Right atrium auricular region (tissue), 2 donors: ENCODE results near the gene SCARF2. TPM values are rescaled to one million over a fixed set of nuclear protein-coding genes. Genes with fewer than 3 reads are reported as not detected.

Experiments used
- DNase-seq: peaks from one replicate; pipeline ENCODE4 v3.0.0-alpha.2; 2019; ENCODE audit warnings: low spot score
- H3K27ac ChIP-seq, 2 donors: fragments of 200-600 bp; sonication (generic); 1 replicate in 1 of 2; 2 replicates in 1 of 2; pipeline ENCODE4 v1.5.1; 2016 to 2019
- H3K27me3 ChIP-seq, 2 donors: fragments of 200-600 bp; sonication (generic); one replicate each; pipeline versions ENCODE4 v1.5.1 to v1.6.0; 2017 to 2019
- H3K36me3 ChIP-seq: fragments of 200-600 bp; sonication (generic); one replicate; pipeline ENCODE4 v1.5.1; 2016
- H3K4me1 ChIP-seq, 2 donors: fragments of 200-600 bp; sonication (generic); one replicate each; pipeline versions ENCODE4 v1.5.1 to v1.6.0; 2017 to 2019
- H3K4me3 ChIP-seq, 2 donors: fragments of 200-600 bp; sonication (generic); 1 replicate in 1 of 2; 2 replicates in 1 of 2; pipeline ENCODE4 v1.5.1; 2017 to 2019; ENCODE audit warnings: mild to moderate bottlenecking in 1 of 2, moderate library complexity in 1 of 2
- H3K9me3 ChIP-seq, 2 donors: fragments of 200-600 bp; sonication (generic); one replicate each; pipeline ENCODE4 v1.5.1; 2019
- total RNA-seq, 2 donors: library from RNA; depleted of rRNA; stranded (reverse); fragments of >200 nt; gene quantifications; one replicate each; pipeline ENCODE4 v1.1.0, GENCODE V29; 2016
- TF ChIP-seq, protein P1 (sequence below), 2 donors: fragments of 200-600 bp; sonication (generic); IDR thresholded peaks; one replicate each; pipeline ENCODE4 v1.5.1; 2019; ENCODE audit warnings: antibody characterized with exemption in 2 of 2

Gene SCARF2
- total RNA-seq, 2 donors from 2014 or later: 6.5 to 11.0 TPM

DNA sequence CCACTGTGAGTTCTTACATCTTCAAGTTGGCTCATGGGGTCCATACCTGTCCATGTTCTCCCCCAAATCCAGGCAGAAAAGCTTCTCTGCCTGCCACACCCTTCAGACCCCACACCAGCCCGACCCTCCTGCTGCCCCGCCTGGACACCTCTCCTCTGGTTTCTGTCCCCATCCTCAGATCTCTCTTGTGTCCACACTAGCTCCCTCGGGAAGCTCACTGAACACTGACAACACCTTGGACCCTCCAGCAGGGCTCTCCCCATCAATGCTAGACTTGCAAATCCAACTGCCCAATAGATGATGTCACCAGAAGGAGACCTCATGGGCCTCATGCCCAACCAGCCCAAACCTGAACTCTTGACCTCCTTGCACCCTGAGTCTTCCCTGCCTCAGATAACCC is 2.9 kb downstream of the SCARF2 start:
- H3K4me1 ChIP-seq: peaks cover 0 to 57% of the 10 kb centered on the region in 2 donors
- peaks cover 0 to 8% of the 10 kb centered on the region in 2 donors for H3K27me3 ChIP-seq
- H3K36me3 ChIP-seq: no peaks in the 10 kb centered on the region
- H3K27ac ChIP-seq: no peak overlapping the region
- no peak overlapping the region for H3K4me3 ChIP-seq
- H3K9me3 ChIP-seq: no peaks in the 10 kb centered on the region
- TF ChIP-seq, protein P1, sequence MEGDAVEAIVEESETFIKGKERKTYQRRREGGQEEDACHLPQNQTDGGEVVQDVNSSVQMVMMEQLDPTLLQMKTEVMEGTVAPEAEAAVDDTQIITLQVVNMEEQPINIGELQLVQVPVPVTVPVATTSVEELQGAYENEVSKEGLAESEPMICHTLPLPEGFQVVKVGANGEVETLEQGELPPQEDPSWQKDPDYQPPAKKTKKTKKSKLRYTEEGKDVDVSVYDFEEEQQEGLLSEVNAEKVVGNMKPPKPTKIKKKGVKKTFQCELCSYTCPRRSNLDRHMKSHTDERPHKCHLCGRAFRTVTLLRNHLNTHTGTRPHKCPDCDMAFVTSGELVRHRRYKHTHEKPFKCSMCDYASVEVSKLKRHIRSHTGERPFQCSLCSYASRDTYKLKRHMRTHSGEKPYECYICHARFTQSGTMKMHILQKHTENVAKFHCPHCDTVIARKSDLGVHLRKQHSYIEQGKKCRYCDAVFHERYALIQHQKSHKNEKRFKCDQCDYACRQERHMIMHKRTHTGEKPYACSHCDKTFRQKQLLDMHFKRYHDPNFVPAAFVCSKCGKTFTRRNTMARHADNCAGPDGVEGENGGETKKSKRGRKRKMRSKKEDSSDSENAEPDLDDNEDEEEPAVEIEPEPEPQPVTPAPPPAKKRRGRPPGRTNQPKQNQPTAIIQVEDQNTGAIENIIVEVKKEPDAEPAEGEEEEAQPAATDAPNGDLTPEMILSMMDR (IDR thresholded peaks at IDR 0.05): no peak
- no peak for DNase-seq

DNA sequence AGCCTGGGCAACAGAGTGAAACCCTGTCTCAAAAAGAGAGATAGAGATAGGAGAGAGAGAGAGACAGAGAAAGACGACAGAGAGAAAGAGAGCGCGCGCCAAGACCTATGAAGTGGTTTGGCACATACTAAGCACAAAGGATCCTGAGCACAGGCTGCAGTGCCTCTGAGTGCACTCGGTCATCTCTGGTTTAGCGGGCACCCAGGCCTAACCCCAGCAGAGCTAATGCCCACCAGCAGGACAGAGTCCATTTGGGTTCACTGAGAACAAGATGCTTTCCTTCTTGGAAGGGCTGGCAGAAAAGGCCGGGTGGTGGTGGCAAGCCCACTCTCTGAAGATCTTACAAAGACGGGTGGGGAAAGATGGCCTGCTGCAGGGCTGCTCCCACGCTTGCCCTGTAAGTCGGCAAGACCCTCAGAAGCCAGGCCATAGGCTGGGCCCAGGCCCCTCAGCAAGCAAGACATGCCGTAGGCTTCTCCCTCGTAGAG is 3.3 kb downstream of the SCARF2 start:
- TF ChIP-seq, protein P1 (IDR thresholded peaks at IDR 0.05): no peak
- Histone ChIP-seq H3K27me3 (peaks cover 0 to 12% of the 10 kb centered on the region in 2 donors), H3K9me3 (no peaks in the 10 kb centered on the region), H3K27ac (no peak overlapping the region), H3K36me3 (no peaks in the 10 kb centered on the region), H3K4me1 (peaks cover 0 to 61% of the 10 kb centered on the region in 2 donors), H3K4me3 (no peak overlapping the region)
- no peak for DNase-seq

DNA sequence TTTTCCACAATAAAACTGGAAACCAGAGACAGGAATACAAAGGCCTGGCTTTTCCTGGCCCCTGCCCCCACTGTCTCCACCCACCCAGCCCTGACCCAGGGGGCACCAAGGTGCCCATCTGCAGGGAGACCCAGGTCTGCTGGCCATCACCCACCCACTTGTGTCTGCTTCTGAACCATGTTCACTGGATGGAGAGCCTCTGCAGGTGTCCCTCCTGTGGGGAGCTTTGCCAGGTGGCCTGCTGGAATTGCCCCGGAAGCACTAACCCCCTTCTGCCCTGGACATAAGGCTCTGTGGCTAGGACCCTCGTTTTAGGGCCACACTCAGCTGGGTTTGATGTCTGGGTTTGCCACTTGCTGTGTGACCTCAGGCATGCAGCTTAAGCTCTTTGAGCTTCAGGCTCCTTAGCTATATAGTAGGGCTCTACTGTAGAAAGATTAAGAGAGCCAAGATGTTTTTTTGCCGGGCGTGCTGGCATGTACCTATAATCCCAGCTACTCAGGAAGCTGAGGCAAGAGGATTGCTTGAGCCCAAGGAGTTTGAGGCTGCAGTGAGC is 3.9 kb downstream of the SCARF2 start:
- TF ChIP-seq, protein P1 (IDR thresholded peaks at IDR 0.05): no peak
- no peak overlapping the region for H3K27ac ChIP-seq
- no peaks in the 10 kb centered on the region for H3K9me3 ChIP-seq
- no peaks in the 10 kb centered on the region for H3K36me3 ChIP-seq
- DNase-seq: no peak
- H3K27me3 ChIP-seq: peaks cover 0 to 12% of the 10 kb centered on the region in 2 donors
- peaks cover 0 to 59% of the 10 kb centered on the region in 2 donors for H3K4me1 ChIP-seq
- no peak overlapping the region for H3K4me3 ChIP-seq

DNA sequence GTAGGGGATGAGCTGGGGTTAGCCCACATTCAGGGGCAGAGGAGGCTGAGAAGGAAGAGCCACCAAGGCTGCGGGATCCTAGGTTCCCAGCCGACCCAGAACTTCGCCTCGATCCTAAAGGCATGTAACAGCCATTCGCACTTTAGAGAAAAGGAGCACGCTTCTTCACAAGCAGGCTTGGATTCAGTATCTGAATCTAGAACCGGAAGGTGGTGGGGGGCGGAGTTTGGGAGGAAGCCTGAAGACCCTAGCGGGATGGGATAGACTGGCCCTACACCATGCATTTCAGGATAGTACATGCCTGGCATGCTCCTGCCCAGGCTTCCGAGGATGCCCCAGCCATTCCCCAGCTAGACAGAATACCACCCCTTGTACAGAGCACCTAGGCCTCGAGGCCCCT is 4.4 kb downstream of the SCARF2 start:
- Histone ChIP-seq H3K27ac (no peak overlapping the region), H3K4me1 (peaks cover 0 to 53% of the 10 kb centered on the region in 2 donors), H3K4me3 (no peak overlapping the region), H3K9me3 (no peaks in the 10 kb centered on the region), H3K36me3 (no peaks in the 10 kb centered on the region), H3K27me3 (peaks cover 0 to 12% of the 10 kb centered on the region in 2 donors)
- TF ChIP-seq, protein P1 (IDR thresholded peaks at IDR 0.05): no peak
- no peak for DNase-seq

DNA sequence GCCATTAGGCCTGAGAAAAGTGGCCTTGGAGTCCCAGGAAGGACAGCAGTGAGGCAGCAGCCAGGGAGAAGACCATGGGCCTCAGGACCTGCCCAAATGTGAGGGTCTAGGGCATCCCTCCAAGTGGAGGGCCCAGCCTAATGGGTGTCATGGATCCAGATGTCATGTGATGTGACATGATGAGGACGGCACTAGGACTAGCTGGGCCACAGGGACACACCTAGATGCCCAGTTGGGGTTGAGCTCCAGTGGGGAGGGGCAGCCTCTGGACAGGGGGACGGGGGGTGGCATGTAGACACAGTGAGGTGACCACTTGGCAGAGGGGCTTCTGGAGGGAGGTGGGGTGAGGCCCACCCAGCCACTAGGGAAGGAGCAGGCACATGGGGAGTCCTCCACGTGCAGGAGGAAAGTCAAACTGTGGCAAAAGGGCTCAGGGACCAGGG is 5.4 kb downstream of the SCARF2 start:
- H3K4me3 ChIP-seq: no peak overlapping the region
- TF ChIP-seq, protein P1 (IDR thresholded peaks at IDR 0.05): no peak
- H3K27ac ChIP-seq: no peak overlapping the region
- peaks cover 0 to 48% of the 10 kb centered on the region in 2 donors for H3K4me1 ChIP-seq
- peaks cover 0 to 12% of the 10 kb centered on the region in 2 donors for H3K27me3 ChIP-seq
- H3K36me3 ChIP-seq: peaks cover 3% of the 10 kb centered on the region
- no peak for DNase-seq
- no peaks in the 10 kb centered on the region for H3K9me3 ChIP-seq
